ENCODE data around the gene SULF2. TPM values are rescaled to one million over a fixed set of nuclear protein-coding genes. Genes with fewer than 3 reads are reported as not detected.

The SULF2 gene
- total RNA-seq, 1 experiment from 2014 or later: 13.0 TPM

DNA sequence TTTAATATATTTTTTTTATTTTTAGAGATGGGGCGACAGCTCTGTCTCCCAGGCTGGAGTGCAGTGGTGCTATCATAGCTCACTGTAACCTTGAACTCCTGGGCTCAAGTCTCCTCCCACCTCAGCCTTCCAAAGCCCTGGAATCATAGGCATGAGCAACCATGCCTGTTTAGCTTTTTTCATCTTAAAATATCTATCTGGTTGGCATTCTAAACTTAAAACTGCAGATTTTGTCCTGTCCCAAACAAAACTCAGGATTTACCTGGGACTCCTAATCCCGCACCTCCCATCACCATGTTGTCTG, 124.7 kb downstream of the SULF2 start:
- H3K27ac ChIP-seq (ENCODE audit: low read depth, low read length): no peak overlapping the region
- no peaks in the 10 kb centered on the region for H3K79me2 ChIP-seq (ENCODE audit: insufficient read depth, low read length)
- BruUV-seq (replicated peaks): no TSS peak
- H3K9me3 ChIP-seq (ENCODE audit: control insufficient read depth in 1 of 2, insufficient read depth in 1 of 2, low read depth in 1 of 2, low read length in 2 of 2): no peaks in the 10 kb centered on the region
- RAD21 ChIA-PET (ENCODE audit: low non-redundant PET in 1 of 2, low total read pairs in 2 of 2, uncharacterized antibody in 2 of 2, unreplicated experiment in 2 of 2): no interaction called here
- CTCF ChIA-PET: interaction anchor here (3.1 kb wide), 1 partner anchor 960 kb away, joined by 13 read pairs; no protein-coding TSS in a partner anchor
- H3K36me3 ChIP-seq (ENCODE audit: control insufficient read depth in 1 of 2, insufficient read depth in 2 of 2, low read length in 2 of 2): no peaks in the 10 kb centered on the region
- H3K9me2 ChIP-seq (ENCODE audit: insufficient read depth): no peaks in the 10 kb centered on the region
- H4K20me1 ChIP-seq (ENCODE audit: insufficient read depth): no peaks in the 10 kb centered on the region
- no peak for TF ChIP-seq ZFX (IDR thresholded peaks at IDR 0.05)
- TF ChIP-seq EZH2 (IDR thresholded peaks at IDR 0.05): no peak
- no peak for TF ChIP-seq SIN3A (IDR thresholded peaks at IDR 0.05; ENCODE audit: low read depth)
- TF ChIP-seq, protein P1, sequence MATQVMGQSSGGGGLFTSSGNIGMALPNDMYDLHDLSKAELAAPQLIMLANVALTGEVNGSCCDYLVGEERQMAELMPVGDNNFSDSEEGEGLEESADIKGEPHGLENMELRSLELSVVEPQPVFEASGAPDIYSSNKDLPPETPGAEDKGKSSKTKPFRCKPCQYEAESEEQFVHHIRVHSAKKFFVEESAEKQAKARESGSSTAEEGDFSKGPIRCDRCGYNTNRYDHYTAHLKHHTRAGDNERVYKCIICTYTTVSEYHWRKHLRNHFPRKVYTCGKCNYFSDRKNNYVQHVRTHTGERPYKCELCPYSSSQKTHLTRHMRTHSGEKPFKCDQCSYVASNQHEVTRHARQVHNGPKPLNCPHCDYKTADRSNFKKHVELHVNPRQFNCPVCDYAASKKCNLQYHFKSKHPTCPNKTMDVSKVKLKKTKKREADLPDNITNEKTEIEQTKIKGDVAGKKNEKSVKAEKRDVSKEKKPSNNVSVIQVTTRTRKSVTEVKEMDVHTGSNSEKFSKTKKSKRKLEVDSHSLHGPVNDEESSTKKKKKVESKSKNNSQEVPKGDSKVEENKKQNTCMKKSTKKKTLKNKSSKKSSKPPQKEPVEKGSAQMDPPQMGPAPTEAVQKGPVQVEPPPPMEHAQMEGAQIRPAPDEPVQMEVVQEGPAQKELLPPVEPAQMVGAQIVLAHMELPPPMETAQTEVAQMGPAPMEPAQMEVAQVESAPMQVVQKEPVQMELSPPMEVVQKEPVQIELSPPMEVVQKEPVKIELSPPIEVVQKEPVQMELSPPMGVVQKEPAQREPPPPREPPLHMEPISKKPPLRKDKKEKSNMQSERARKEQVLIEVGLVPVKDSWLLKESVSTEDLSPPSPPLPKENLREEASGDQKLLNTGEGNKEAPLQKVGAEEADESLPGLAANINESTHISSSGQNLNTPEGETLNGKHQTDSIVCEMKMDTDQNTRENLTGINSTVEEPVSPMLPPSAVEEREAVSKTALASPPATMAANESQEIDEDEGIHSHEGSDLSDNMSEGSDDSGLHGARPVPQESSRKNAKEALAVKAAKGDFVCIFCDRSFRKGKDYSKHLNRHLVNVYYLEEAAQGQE (IDR thresholded peaks at IDR 0.05; ENCODE audit: low read depth): no peak
- no peak for TF ChIP-seq CBX3 (IDR thresholded peaks at IDR 0.05; ENCODE audit: low read depth)
- no peak for TF ChIP-seq RAD21 (IDR thresholded peaks at IDR 0.05; ENCODE audit: low read depth)
- TF ChIP-seq EGR1 (IDR thresholded peaks at IDR 0.05; ENCODE audit: low read depth): no peak
- no peak for TF ChIP-seq EZH2phosphoT487 (IDR thresholded peaks at IDR 0.05; ENCODE audit: borderline replicate concordance)
- no peak overlapping the region for H3K4me3 ChIP-seq (replicated peaks in 1 of 2; ENCODE audit: low read depth in 1 of 2, low read length in 2 of 2)
- H3K4me2 ChIP-seq (ENCODE audit: low read length): no peak overlapping the region
- peaks cover 0 to 2% of the 10 kb centered on the region in 2 experiments; a peak in 1 of 4 replicates for H3K4me1 ChIP-seq (ENCODE audit: control insufficient read depth in 1 of 2, insufficient read depth in 2 of 2, low read length in 2 of 2)
- no peaks in the 10 kb centered on the region for H3K27me3 ChIP-seq (ENCODE audit: insufficient read depth, low read length)
- H2AFZ ChIP-seq (ENCODE audit: low read depth, low read length, poor library complexity, severe bottlenecking): no peak overlapping the region
- DNase-seq (ENCODE audit: low read depth, low spot score) (no peak), ATAC-seq (no peak)
- no peak overlapping the region for H3K9ac ChIP-seq (ENCODE audit: low read length)
- POLR2A ChIA-PET: no interaction called here
- intact Hi-C loops (cut with micrococcal nuclease): loop anchor here (10.0 kb wide), 1 partner anchor 634 kb away; no protein-coding TSS in a partner anchor
